GM19452 (cell line): Measurements from ENCODE around the gene TTC7B.

ENCODE experiments used
- ATAC-seq: cut with Tn5 transposase; IDR thresholded peaks from one replicate; pipeline ENCODE4 v1.9.1; 2021; ENCODE audit not compliant: unreplicated experiment

The TTC7B gene

DNA sequence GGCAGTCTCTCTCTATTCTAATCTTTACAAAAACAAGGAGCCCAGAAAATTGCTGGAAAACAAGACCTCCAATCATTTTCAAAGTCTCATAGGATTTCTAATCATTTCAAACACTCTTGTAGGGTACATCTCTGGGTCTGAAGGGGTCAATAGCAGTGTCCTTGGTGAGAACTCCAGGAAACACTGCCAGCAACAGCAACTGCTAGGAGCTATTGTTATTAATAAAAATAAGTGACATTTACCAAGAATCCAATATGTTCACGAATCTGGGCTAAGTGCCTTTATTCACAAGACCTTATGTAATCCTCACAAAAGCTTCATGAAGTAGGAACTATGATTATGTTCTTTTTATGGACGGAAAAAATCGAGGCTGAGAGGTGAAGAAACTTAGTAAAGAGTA is 72.8 kb downstream of the TTC7B start:
- no peak for ATAC-seq

DNA sequence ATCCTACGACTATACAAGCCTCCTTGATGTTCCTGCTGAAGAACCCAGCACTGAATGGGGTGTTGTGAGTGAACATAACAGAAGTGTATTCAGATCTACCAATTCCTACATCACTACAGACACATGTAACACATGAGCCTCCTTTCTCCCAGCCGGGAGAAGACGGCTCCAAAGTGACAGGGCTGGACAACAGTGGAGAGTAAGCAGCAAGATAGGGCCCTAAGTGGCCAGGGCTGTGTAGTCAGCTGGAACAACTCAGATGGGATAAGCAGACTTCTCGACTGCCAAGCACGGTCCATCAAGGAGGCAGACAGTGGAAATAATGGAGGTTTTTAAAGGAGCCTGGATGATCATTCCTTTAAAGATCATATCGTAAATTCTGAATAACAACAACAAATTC is 73.5 kb downstream of the TTC7B start:
- ATAC-seq, result no peak

DNA sequence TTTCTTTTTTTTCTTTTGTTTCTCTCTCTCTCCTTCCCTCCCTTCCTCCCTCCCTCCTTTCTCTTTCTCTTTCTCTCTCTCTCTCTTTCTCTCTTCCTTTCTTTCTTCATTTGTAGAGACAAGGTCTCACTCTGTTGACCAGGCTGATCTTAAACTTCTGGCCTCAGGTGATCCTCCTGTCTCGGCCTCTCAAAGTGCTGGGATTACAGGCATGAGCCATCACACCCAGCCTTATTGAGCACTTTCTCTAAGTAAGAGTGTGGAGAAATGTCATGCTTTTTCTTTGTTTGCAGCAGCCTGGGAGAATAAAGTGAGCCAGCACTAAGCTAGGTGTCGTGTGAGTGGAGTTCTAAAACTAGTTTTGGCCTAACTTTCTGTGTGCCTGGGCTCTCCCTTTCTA is 74.0 kb downstream of the TTC7B start:
- no peak for ATAC-seq

DNA sequence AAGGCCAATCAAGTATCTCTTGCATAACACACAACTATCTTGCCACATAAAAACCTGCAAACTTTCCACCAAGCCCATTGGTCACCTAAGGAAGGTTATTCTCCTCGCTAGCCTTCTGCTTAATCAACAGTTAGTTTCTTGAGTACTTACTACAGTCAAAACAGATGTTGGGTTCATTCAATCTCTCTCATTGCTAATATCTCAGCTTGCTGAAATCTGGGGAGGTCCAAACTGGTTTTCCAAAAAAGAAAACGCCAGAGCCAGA is 74.6 kb downstream of the TTC7B start:
- no peak for ATAC-seq

DNA sequence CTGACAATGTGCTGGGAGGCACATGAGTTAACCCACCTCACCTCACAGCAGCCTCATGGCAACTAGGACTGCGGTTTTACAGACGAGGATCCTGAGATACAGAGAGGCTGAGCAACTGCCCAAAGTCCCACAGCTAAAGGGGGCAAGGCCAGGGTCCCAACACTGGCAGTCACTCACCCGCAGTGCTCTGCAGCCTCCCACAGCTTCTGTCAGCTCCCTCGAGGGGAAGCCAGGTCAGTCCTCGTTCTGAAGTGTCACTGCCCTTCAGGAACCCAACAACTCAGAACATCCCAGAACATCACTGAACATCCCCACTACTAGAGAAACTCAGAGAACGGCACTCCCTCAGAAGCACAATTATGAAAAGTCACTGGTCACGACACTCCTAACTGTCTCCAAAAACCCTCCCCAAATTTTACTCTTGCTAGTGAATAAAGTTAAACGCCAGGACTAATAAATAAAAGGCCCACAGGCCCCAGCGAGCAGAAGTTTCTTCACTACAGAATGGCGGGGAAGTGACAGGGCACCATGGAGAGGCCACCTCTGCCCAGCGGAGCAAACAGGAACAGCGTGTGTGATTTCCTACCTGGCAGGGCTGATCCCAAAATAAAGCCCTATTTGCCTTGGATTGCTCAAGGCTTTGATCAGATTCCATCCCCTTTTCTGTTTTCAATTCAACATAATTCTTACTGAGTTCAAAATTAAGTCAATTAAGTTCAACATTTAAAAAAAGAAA is 75.1 kb downstream of the TTC7B start:
- no peak for ATAC-seq

DNA sequence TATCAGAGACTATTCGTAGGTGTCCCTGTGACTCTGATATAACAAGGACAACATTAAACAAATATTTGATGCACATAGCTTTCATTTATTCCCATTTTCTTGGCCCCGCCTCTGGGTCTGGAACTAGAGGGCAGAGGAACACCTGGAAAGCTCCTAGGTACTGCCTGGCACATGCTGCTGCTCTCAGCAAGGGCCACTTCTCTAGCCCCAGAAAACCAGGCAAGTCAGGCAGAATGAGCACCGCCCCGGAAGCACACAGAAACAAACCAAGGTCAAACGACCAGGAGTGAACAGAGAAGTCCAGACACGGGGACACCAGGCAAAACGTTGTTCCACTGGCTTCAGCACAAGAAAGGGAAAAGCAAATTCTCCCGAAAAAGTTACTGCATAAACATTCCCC is 76.1 kb downstream of the TTC7B start:
- no peak for ATAC-seq

DNA sequence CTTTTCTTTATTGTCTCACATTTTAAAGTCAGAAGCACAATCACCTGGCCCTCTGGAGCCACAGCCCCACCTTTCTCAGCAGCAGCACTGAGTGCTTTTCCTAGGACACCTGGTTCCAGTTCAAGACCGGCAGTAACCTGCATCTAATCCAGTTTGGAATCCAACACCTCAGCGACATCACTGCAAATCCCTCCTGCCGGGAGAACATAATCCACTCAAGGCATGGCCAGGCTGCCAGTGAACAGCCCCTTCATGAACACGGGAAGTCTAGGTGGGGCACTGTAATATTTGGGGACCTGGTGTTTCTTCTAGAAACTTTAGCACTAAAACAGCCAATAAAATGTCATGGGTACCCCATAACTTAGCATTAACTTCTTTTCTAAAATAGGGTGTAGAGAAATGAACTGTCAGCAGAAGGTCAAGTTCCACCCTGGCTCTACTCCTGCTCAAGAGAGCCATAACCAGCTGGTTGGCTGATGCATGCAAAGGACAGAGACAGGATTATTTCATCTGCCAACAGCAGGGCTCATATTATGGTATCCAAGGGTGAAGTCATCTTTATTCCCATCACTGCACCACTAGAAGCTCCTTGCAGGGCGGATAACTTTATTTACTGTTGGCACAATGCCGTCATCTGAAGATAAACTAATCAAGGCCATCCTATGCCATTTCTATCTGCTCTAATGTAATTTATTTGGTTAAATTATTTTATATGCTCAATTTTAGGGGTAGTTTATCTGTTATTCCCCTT is 76.7 kb downstream of the TTC7B start:
- no peak for ATAC-seq

DNA sequence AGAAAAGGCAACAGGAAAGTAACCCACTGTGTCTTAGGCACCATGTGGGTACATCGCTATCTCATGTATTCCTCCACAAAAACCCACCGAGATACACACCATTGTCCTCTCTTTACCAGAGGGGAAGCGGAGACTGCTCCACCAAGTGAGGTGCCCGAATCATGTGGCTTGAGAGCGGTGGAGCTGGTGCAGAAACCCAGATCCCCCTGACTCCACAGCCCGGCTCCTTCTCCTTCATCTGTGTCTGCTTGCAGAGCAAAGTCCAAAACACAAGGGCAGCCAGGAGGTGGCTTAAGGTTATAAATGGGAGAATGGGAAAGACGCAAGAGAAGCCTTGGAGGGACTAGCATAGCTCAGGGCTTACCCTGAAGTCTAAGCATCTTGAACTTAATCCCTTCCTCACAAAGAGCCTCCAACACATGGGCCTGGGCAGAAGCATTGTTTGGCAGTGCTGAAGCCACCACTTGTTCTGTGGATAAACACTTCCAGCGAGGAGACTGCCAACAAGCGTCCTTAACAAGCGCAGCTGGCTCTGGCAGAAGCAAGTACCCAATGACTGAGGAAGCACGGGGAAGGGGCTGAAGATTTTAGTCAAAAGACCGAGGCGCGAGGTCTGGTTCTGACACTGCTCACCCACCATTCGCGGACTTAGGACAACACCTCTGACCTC is 83.0 kb downstream of the TTC7B start:
- no peak for ATAC-seq

DNA sequence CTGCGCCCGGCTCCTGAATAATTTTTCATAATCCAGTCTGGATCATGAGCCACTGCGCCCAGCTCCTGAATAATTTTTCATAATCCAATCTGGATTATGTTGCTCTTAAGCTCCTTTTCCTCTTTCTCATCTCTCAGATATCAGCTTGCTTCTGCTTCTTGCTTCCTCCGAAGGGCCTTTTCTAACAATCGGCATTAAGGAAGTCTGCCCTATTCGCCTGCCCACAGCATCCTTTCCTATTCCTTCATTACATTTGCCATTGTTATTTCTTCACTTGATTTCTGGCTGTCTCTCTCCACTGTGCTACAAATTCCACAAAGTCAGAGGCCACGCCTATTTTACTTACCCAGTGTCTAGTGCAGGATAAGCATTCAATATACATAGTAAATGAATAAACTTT is 83.5 kb downstream of the TTC7B start:
- no peak for ATAC-seq

DNA sequence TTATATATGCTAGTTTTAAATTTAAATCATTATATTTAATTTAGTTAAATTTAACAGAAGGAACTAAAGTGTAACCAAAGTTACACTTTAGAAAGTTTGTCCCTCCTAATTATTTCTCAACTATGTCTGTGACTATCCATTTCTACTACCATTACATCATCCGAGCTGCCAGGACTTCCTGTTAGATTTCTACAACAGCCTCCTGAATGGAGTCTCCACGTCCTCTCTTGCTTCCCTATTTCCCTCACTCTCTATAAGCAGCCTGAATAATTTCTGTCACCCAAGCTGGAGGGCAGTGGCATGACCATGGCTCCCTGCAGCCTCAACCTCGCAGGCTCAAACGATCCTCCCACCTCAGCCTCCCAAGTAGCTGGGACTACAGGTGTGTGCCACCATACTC is 84.1 kb downstream of the TTC7B start:
- ATAC-seq, result no peak

DNA sequence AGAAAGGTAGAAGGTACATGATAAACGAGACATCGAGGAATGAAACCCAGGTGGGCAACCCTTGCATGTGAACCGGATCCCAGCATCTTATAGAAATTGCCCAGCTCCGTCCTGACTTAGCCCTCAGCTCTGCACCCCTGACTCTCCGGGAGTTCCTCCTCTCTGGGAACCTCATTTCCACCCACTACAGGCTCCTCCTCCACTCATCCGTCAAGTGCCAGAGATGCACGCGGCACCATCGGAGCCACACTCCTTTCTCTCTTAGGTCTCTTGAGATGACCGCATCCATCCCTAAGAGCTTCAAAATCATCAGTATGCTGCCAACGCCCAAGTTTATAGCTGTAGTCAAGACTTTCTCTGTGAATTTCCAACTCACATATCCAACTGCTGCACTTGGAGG is 84.7 kb downstream of the TTC7B start:
- no peak for ATAC-seq

DNA sequence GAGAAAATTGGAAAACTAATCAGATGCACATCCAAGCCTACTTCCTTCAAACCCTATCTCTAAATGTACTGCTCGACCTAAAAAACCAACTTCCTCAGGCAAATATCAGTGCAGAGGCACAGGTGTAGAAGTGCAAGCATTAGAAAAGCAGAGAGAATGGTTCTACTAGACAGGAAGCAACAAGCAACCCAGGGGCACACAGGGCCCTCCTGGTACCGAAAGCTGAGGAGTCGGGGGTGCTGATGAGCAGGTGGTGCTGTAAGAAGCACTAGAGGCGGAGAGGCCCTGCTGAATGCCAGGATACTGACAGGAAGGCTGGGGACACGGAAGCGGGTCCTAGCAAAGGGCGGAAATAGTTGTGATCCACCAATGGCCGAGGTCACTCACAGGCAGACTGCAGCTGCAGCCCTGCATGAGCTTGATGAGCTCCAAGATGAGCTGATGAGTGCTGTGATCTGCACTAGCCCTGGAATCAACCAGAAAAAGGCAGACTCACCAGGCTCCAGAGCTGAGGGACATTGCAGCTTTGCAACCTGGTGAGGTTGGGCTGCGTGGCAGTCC is 85.9 kb downstream of the TTC7B start:
- no peak for ATAC-seq

DNA sequence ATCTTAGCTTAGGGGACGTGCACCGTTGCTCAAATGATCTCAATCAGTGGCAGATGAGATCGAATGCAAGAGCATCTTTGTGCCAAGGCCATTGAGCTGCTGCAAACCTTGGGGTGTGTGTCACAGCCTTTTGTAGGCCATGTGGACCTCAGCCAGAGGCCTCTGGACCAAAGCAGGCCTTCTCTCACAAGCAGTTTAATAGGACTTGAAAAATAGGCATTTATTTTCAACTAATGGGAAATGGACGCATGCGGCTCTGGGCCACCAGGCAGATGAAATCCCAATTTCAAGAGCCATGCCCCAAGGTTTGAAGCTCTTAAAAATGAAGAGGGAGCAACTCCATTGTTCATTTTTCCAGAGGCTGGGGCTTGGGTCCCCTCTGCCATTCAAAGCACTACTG is 87.3 kb downstream of the TTC7B start:
- ATAC-seq, result no peak

DNA sequence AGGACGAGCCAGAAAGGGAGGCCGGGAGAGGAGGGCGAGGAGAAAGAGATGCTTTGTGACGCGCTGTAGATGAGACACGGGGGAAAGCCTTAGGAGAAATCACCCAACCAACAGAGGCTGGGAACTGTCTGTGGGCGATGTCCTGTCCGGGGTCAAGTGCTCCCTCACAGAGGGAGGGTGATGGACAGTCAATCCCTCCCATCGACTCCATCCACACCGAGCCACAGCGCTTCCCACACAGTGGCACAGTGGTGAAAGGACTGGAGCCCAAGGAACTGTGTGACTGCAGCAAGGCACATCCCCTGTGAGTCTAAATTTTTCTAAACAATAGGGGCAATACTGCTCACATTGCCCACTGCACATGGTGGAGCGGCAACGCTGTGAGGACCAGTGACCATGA is 89.1 kb downstream of the TTC7B start:
- no peak for ATAC-seq

DNA sequence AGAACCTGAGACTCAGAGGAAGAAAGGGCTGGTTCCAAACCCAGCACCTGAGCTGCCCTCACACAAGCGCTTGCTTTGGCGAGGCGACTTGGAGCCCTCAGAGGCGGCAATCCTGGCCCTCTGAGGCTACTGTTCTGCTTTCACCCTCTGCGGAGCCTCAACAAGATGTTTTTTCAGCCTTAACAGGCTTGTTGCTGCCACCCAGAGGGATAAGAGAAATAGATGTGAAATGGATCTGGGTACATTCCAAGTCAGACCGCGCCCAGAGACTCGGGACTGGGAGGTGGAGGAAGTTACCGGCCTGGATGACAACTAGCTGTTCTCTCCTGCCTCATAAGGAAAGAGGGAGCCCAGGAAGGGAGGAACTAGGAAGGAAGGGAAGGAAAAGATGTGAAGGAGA is 89.6 kb downstream of the TTC7B start:
- no peak for ATAC-seq

DNA sequence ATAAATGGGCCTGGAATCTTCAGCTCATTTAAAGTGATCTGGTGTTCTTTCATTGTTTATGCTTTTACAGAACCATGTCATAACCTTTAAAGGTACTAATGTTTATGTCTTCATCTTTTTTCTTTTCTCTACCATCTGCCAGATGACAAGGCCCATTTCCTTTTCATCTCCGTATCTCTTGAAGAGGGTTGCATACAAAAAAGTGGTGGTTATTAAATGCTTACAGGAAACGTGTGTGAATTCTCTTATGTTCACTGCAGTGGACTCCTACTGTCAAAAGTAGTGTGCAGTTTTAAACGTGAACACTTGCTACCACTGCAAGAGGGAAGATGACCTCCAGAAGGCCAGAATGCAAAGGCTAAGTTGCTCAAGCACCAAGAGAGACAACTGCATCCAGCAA is 91.4 kb downstream of the TTC7B start:
- no peak for ATAC-seq

DNA sequence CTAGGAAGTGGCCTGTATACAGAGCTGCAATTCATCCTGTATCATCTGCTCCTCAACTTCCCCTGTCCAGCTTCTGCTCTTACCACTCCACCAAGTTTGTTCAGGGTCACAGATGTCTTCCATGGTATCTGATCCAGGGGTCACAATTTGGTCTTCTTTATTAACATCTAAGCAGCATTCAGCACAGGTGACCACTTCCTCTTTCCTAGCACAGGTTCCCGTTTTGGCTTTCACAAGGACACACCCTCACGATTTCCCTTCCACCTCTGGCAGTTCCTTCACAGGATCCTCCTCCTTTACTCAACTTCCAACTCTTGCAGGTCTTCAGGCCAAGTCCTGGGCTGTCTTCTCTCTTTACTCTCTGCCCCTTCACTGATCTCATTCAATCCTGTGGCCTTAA is 93.6 kb downstream of the TTC7B start:
- no peak for ATAC-seq

DNA sequence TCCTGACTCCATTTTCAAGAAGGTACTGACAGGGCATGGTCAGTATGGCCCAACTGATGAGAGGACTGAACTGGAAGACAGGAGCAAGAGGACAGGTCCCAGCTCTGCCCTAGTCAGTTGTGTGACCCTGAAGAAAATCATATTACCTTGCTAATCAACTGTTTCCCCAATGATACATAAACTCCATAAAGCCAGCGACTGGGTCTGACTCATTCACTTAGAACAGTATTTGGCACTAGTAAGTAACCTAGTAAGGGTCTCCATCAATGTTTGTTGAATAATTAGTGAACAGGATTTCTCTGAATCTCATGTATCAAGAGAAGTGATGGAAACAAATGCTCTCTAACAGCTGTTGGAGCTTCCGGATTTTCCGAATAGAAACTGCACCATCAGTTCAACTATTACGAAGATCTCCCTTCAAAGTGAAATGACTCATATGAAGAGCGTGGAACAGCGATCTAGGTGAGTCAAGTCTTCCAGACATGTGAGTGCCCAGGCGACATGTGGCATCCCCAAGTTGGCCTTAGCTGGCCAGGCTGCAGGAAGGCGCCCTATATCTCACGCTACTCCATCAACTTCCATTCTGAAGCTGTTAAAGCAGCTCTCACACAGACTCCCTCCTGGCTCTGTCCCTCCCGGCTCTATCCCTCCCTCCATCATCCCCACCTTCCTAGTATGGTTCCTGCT is 94.5 kb downstream of the TTC7B start:
- no peak for ATAC-seq

DNA sequence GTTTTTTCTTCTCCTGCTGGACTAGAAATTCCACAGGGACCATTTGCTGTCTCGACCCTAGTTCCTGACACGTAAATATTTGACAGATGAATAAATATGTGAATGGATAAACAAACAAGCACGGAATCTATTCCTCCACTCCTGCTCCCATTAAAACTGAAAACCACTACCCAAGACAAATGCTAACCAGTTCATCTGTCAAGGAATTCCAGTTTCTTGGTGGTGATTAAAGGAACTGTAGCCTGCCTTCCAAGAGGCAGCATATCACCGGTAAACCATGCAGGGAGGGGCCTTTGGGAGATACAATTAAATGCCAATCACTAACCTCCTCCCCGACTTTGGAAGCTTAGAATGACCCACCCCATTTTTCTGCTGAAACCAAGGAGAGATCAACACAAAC is 95.4 kb downstream of the TTC7B start:
- no peak for ATAC-seq

DNA sequence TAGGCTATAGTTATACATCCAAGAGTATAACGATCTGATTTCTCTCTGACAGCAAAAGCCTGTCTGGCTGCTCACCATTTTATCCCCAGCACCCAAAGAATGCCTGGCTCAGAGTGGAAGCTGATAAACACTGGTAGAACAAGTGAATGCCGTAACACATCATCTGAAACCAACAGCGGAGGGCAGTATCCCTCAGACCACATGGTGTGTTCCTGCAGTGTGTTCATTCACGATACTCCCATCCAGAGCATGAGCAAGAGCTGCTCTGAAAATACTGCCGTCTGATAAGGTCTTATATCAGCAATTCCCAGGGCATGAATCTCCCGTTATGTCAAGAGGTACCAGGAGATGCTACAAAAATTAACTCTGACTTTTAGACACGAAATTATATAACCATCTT is 95.9 kb downstream of the TTC7B start:
- ATAC-seq, result no peak

DNA sequence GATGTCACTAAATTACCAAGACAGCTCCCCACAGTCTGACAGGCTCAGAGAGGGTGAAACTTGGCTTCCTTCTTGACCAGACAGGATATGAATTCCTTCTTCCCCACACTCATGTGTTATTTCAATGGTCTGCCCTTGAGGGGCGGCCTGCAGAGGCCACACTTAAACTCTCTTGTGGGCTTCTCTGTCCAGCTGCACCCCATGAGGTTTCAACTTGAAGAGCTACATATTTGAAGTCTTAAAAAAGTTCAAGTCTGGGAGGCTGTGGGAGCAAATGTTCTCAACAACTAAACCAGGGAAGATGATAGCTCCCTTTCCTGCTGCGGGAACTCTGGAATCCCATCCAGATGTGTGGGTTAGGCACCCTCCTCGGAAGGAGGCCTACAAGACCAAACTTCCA is 98.3 kb downstream of the TTC7B start:
- no peak for ATAC-seq

DNA sequence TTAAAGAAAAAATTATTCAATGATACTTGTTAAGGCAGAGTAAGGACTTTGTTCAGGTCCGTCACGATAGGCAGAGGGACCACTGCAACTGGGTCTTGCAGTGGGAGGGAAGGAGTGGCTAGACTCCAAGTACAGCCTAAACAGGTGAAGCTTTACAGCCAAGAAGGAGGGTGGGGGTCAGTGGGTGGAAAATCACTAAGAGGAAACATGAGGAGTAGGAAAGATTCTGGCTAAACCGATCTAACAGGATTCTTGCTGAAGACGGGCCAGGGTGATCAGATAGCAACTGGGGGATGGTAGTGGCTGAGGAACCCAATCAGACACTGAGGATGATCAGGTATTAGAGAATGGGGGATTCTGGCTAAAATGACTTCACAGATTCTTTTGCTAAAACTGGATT is 100.2 kb downstream of the TTC7B start:
- no peak for ATAC-seq
